WTC11 (cell line): ENCODE data around the gene MRPL44. TPM values are rescaled to one million over a fixed set of nuclear protein-coding genes. Genes with fewer than 3 reads are reported as not detected.

Source experiments
- ATAC-seq: fragments of 200-7000 bp; cut with Tn5 transposase; 2 replicates; pipeline ENCODE4 v1.10.0; 2021; ENCODE audit warnings: mild to moderate bottlenecking, moderate library complexity
- CTCF ChIA-PET: fragments of 300-600 bp; sonication (Branson Sonifier 250); formaldehyde crosslinking; loops from one replicate; lab custom pipeline; 2021; ENCODE audit warnings: antibody characterized with exemption; lab: Charles Lee
- POLR2A ChIA-PET: fragments of 350-600 bp; sonication (Branson Sonifier 250); formaldehyde crosslinking; loops from one replicate; lab custom pipeline; 2021; ENCODE audit warnings: antibody characterized with exemption; lab: Charles Lee
- DNase-seq: peaks from one replicate; pipeline ENCODE4 v3.0.0; 2021; ENCODE audit warnings: low spot score
- H3K27ac Mint-ChIP-seq: 2 replicates; pipeline ENCODE4 v1.8.0; 2021; ENCODE audit warnings: mixed read lengths
- H3K27me3 Mint-ChIP-seq: 2 replicates; pipeline ENCODE4 v1.8.0; 2021; ENCODE audit warnings: low read depth, mild to moderate bottlenecking, moderate library complexity, mixed read lengths
- H3K36me3 Mint-ChIP-seq: 2 replicates; pipeline ENCODE4 v1.8.0; 2021; ENCODE audit warnings: mixed read lengths
- H3K4me1 Mint-ChIP-seq: 2 replicates; pipeline ENCODE4 v1.8.0; 2022; ENCODE audit warnings: mixed read lengths
- H3K4me3 Mint-ChIP-seq: 2 replicates; pipeline ENCODE4 v1.8.0; 2021; ENCODE audit warnings: mild to moderate bottlenecking, moderate library complexity, mixed read lengths
- H3K9me3 Mint-ChIP-seq: 2 replicates; pipeline ENCODE4 v1.8.0; 2021; ENCODE audit warnings: mixed read lengths
- E2F5 ChIP-seq: sonication (generic); formaldehyde crosslinking; IDR thresholded peaks from 2 replicates; pipeline ENCODE4 v1.8.1; 2022; ENCODE audit warnings: mild to moderate bottlenecking, moderate library complexity, missing genetic modification reagents
- ELF4 ChIP-seq: sonication (generic); formaldehyde crosslinking; IDR thresholded peaks from 2 replicates; pipeline ENCODE4 v1.8.1; 2022; ENCODE audit warnings: low read depth, mild to moderate bottlenecking, moderate library complexity, missing genetic modification reagents
- ETV6 ChIP-seq: sonication (generic); formaldehyde crosslinking; IDR thresholded peaks from 2 replicates; pipeline ENCODE4 v1.8.1; 2022; ENCODE audit warnings: mild to moderate bottlenecking, missing genetic modification reagents
- FOXK1 ChIP-seq: sonication (generic); formaldehyde crosslinking; IDR thresholded peaks from 2 replicates; pipeline ENCODE4 v1.8.0; 2022; ENCODE audit warnings: mild to moderate bottlenecking, moderate library complexity, missing genetic modification reagents
- IRF2 ChIP-seq: sonication (generic); formaldehyde crosslinking; IDR thresholded peaks from 2 replicates; pipeline ENCODE4 v1.8.0; 2022; ENCODE audit warnings: low read depth, missing genetic modification reagents, borderline replicate concordance
- JAZF1 ChIP-seq: fragments of 250-450 bp; sonication (Bioruptor Pico); IDR thresholded peaks from 2 replicates; pipeline ENCODE4 v1.9.0; 2021; ENCODE audit warnings: moderate library complexity, mild to moderate bottlenecking, inconsistent platforms
- KAT7 ChIP-seq: sonication (generic); formaldehyde crosslinking; IDR thresholded peaks from 2 replicates; pipeline ENCODE4 v1.8.1; 2023; ENCODE audit warnings: missing genetic modification reagents, mild to moderate bottlenecking, borderline replicate concordance
- MLX ChIP-seq: sonication (generic); formaldehyde crosslinking; IDR thresholded peaks from 2 replicates; pipeline ENCODE4 v1.8.1; 2023; ENCODE audit warnings: mild to moderate bottlenecking, missing genetic modification reagents, moderate library complexity
- NR3C1 ChIP-seq: sonication (generic); formaldehyde crosslinking; conservative IDR thresholded peaks from 2 replicates; pipeline ENCODE4 v1.8.1; 2023; ENCODE audit warnings: low read depth, mild to moderate bottlenecking, missing genetic modification reagents
- RELA ChIP-seq: sonication (generic); formaldehyde crosslinking; IDR thresholded peaks from 2 replicates; pipeline ENCODE4 v1.8.1; 2022; ENCODE audit warnings: missing genetic modification reagents, mild to moderate bottlenecking, borderline replicate concordance
- RORB ChIP-seq: fragments of 250-450 bp; sonication (Bioruptor Pico); IDR thresholded peaks from 2 replicates; pipeline ENCODE4 v1.9.0; 2021; ENCODE audit warnings: mild to moderate bottlenecking
- ZNF121 ChIP-seq: sonication (generic); formaldehyde crosslinking; IDR thresholded peaks from 2 replicates; pipeline ENCODE4 v1.8.0; 2023; ENCODE audit warnings: missing genetic modification reagents
- ZNF138 ChIP-seq: sonication (generic); formaldehyde crosslinking; conservative IDR thresholded peaks from 2 replicates; pipeline ENCODE4 v1.8.1; 2022; ENCODE audit warnings: mild to moderate bottlenecking, moderate library complexity, missing genetic modification reagents
- ZNF396 ChIP-seq: fragments of 250-450 bp; sonication (Bioruptor Pico); IDR thresholded peaks from 2 replicates; pipeline ENCODE4 v1.8.0; 2021; ENCODE audit warnings: mild to moderate bottlenecking, moderate library complexity, borderline replicate concordance
- ZNF423 ChIP-seq: fragments of 250-450 bp; sonication (Bioruptor Pico); IDR thresholded peaks from 2 replicates; pipeline ENCODE4 v2.1.2; 2022; ENCODE audit warnings: mild to moderate bottlenecking, moderate library complexity
- ZSCAN18 ChIP-seq: fragments of 250-450 bp; sonication (Bioruptor Pico); IDR thresholded peaks from 2 replicates; pipeline ENCODE4 v2.1.2; 2022; ENCODE audit warnings: mild to moderate bottlenecking, moderate library complexity
- total RNA-seq: library from RNA; stranded (reverse); gene quantifications from 3 replicates; pipeline ENCODE4 v1.2.3, GENCODE V29; 2021
- TF ChIP-seq, protein P1 (sequence below): sonication (generic); formaldehyde crosslinking; IDR thresholded peaks from 2 replicates; pipeline ENCODE4 v1.8.0; 2022; ENCODE audit warnings: mild to moderate bottlenecking, missing genetic modification reagents
- TF ChIP-seq, protein P2 (sequence below): sonication (generic); formaldehyde crosslinking; IDR thresholded peaks from 2 replicates; pipeline ENCODE4 v1.8.0; 2022; ENCODE audit warnings: mild to moderate bottlenecking, missing genetic modification reagents
- TF ChIP-seq, protein P3 (sequence below): fragments of 250-450 bp; sonication (Bioruptor Pico); IDR thresholded peaks from 2 replicates; pipeline ENCODE4 v1.9.0; 2021; ENCODE audit warnings: mild to moderate bottlenecking, borderline replicate concordance
- TF ChIP-seq, protein P4 (sequence below): sonication (generic); formaldehyde crosslinking; IDR thresholded peaks from 2 replicates; pipeline ENCODE4 v1.8.0; 2022; ENCODE audit warnings: missing genetic modification reagents

MRPL44 gene
- total RNA-seq, 1 experiment from 2014 or later, result 55.3 TPM

DNA sequence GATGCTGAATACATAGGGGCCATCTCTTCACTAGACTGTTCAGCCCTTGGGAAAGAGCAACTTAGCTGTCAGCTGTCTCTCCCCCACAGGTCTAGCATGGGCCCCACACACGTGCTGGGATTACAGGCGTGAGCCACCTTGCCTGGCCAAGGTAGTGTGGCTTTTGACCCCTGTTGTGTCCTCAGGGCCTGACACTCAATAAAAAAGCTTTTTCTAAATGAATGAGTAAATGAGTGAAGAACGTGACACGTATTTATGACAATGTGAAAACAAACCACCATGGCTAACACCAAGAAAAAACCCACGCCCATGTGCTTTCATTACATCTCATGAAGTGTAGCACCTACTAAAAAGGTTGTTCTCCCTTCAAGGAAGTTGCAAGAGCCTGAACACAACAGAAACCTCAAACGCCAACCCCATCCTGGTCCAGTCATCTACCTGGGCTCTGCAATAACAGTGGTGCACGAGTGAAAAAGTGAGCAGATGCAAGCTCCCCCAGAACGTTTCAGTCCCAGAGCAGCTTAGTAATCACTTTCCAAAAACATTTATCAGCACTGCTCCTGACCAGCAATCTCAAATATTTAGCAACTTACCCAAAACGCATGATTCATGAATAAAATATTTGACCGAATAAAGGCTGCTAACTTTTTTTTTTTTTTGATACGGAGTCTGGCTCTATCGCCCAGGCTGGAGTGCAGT is 15.5 kb upstream of the MRPL44 start (continued):
- TF ChIP-seq, protein P1, sequence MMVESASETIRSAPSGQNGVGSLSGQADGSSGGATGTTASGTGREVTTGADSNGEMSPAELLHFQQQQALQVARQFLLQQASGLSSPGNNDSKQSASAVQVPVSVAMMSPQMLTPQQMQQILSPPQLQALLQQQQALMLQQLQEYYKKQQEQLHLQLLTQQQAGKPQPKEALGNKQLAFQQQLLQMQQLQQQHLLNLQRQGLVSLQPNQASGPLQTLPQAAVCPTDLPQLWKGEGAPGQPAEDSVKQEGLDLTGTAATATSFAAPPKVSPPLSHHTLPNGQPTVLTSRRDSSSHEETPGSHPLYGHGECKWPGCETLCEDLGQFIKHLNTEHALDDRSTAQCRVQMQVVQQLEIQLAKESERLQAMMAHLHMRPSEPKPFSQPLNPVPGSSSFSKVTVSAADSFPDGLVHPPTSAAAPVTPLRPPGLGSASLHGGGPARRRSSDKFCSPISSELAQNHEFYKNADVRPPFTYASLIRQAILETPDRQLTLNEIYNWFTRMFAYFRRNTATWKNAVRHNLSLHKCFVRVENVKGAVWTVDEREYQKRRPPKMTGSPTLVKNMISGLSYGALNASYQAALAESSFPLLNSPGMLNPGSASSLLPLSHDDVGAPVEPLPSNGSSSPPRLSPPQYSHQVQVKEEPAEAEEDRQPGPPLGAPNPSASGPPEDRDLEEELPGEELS (CRISPR knock-in tag), result no peak
- no peak for TF ChIP-seq ZNF423 (CRISPR knock-in tag)
- TF ChIP-seq RELA (CRISPR knock-in tag), result no peak
- no peak for TF ChIP-seq JAZF1
- TF ChIP-seq RORB (CRISPR knock-in tag), result no peak
- TF ChIP-seq IRF2 (CRISPR knock-in tag), result no peak
- no peak for TF ChIP-seq ZSCAN18 (CRISPR knock-in tag)
- TF ChIP-seq, protein P2, sequence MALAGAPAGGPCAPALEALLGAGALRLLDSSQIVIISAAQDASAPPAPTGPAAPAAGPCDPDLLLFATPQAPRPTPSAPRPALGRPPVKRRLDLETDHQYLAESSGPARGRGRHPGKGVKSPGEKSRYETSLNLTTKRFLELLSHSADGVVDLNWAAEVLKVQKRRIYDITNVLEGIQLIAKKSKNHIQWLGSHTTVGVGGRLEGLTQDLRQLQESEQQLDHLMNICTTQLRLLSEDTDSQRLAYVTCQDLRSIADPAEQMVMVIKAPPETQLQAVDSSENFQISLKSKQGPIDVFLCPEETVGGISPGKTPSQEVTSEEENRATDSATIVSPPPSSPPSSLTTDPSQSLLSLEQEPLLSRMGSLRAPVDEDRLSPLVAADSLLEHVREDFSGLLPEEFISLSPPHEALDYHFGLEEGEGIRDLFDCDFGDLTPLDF (CRISPR knock-in tag), result no peak
- TF ChIP-seq KAT7 (CRISPR knock-in tag), result no peak

GRCh38 chr2:223943135-223943534 is 14.1 kb upstream of the MRPL44 start:
- POLR2A ChIA-PET, result interaction anchor here (0.7 kb wide), 1 partner anchor 28 kb away, joined by 8 read pairs; no protein-coding TSS in a partner anchor
- no peaks in the 10 kb centered on the region for H3K9me3 Mint-ChIP-seq
- peaks cover 13% of the 10 kb centered on the region for H3K36me3 Mint-ChIP-seq
- DNase-seq, result no peak
- CTCF ChIA-PET, result no interaction called here
- H3K4me1 Mint-ChIP-seq, result peaks cover 61% of the 10 kb centered on the region
- no peak for ATAC-seq
- peak overlapping the region; percentile 90 for H3K4me3 Mint-ChIP-seq
- peaks cover 3% of the 10 kb centered on the region; the same call in 1 of the 2 replicates for H3K27me3 Mint-ChIP-seq
- H3K27ac Mint-ChIP-seq, result peak overlapping the region; percentile 32; the same call in 1 of the 2 replicates
- TF ChIP-seq ETV6 (CRISPR knock-in tag) (no peak), ZNF396 (no peak), E2F5 (no peak), ELF4 (CRISPR knock-in tag) (no peak), FOXK1 (CRISPR knock-in tag) (no peak), MLX (CRISPR knock-in tag) (no peak), ZNF138 (CRISPR knock-in tag) (no peak), NR3C1 (CRISPR knock-in tag) (no peak), ZNF121 (no peak), ZSCAN18 (CRISPR knock-in tag) (no peak)
- TF ChIP-seq, protein P3, sequence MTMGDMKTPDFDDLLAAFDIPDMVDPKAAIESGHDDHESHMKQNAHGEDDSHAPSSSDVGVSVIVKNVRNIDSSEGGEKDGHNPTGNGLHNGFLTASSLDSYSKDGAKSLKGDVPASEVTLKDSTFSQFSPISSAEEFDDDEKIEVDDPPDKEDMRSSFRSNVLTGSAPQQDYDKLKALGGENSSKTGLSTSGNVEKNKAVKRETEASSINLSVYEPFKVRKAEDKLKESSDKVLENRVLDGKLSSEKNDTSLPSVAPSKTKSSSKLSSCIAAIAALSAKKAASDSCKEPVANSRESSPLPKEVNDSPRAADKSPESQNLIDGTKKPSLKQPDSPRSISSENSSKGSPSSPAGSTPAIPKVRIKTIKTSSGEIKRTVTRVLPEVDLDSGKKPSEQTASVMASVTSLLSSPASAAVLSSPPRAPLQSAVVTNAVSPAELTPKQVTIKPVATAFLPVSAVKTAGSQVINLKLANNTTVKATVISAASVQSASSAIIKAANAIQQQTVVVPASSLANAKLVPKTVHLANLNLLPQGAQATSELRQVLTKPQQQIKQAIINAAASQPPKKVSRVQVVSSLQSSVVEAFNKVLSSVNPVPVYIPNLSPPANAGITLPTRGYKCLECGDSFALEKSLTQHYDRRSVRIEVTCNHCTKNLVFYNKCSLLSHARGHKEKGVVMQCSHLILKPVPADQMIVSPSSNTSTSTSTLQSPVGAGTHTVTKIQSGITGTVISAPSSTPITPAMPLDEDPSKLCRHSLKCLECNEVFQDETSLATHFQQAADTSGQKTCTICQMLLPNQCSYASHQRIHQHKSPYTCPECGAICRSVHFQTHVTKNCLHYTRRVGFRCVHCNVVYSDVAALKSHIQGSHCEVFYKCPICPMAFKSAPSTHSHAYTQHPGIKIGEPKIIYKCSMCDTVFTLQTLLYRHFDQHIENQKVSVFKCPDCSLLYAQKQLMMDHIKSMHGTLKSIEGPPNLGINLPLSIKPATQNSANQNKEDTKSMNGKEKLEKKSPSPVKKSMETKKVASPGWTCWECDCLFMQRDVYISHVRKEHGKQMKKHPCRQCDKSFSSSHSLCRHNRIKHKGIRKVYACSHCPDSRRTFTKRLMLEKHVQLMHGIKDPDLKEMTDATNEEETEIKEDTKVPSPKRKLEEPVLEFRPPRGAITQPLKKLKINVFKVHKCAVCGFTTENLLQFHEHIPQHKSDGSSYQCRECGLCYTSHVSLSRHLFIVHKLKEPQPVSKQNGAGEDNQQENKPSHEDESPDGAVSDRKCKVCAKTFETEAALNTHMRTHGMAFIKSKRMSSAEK (CRISPR knock-in tag), result no peak
- TF ChIP-seq, protein P4, sequence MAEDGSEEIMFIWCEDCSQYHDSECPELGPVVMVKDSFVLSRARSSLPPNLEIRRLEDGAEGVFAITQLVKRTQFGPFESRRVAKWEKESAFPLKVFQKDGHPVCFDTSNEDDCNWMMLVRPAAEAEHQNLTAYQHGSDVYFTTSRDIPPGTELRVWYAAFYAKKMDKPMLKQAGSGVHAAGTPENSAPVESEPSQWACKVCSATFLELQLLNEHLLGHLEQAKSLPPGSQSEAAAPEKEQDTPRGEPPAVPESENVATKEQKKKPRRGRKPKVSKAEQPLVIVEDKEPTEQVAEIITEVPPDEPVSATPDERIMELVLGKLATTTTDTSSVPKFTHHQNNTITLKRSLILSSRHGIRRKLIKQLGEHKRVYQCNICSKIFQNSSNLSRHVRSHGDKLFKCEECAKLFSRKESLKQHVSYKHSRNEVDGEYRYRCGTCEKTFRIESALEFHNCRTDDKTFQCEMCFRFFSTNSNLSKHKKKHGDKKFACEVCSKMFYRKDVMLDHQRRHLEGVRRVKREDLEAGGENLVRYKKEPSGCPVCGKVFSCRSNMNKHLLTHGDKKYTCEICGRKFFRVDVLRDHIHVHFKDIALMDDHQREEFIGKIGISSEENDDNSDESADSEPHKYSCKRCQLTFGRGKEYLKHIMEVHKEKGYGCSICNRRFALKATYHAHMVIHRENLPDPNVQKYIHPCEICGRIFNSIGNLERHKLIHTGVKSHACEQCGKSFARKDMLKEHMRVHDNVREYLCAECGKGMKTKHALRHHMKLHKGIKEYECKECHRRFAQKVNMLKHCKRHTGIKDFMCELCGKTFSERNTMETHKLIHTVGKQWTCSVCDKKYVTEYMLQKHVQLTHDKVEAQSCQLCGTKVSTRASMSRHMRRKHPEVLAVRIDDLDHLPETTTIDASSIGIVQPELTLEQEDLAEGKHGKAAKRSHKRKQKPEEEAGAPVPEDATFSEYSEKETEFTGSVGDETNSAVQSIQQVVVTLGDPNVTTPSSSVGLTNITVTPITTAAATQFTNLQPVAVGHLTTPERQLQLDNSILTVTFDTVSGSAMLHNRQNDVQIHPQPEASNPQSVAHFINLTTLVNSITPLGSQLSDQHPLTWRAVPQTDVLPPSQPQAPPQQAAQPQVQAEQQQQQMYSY (CRISPR knock-in tag), result no peak
